Measurements from ENCODE around the gene GNA15.

DNA sequence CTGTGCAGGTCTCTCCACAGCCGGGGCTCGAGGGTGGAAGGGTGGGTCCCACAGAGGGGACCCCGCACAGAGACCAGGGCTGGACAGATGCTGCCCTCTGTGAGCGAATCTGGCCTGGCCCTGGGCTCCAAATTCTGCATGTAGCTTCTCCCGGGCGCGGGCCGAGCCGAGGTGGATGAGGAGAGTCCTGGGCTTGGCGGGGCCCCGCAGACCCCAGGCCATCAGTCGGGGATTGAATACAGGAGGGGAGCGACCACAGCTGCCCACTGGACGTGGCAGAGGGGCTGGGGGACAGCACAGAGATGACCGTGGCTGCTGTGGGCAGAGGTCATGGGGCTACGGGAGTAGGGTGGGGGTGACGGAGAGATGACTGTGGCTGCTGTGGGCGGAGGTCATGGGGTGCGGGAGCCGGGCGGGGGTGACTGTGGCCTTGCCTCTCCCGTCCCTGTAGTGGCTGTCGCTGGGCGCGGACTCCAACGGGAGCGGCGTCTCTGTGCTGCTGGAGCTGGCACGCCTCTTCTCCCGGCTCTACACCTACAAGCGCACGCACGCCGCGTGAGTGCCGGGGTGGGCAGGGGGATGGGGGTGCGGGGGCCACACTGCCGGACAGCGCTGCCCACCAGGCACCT, 65.4 kb downstream of the GNA15 start:
- no peak for TF ChIP-seq CTCF (IDR thresholded peaks at IDR 0.05; ENCODE audit: extremely low read depth in 1 of 2, insufficient read depth in 1 of 2, low read depth in 1 of 2, low read length in 2 of 2)
- TF ChIP-seq POLR2A (IDR thresholded peaks at IDR 0.05; ENCODE audit: low read depth, low read length), result no peak
- no peak for TF ChIP-seq EZH2 (IDR thresholded peaks at IDR 0.05; ENCODE audit: borderline replicate concordance, low read depth, low read length, severe bottlenecking)
- no peak for TF ChIP-seq POLR2AphosphoS5 (IDR thresholded peaks at IDR 0.05; ENCODE audit: insufficient read depth, low read depth, low read length)
- TF ChIP-seq GATA2 (IDR thresholded peaks at IDR 0.05; ENCODE audit: insufficient read depth, insufficient read length, low read depth, low read length), result no peak

Measured in endothelial cell of umbilical vein (primary cell).